Spleen (tissue), 7 donors: Measurements from ENCODE around the gene ACKR2.

ENCODE experiments used
- CTCF ChIP-seq, 11 experiments: fragments of 200-600 bp in 7 of 11; fragments of 450-650 bp in 4 of 11; sonication (generic) in 4 of 11; IDR thresholded peaks in 8 of 11; conservative IDR thresholded peaks in 3 of 11; 1 replicate in 7 of 11; 2 replicates in 4 of 11; pipeline versions ENCODE4 v1.4.0 to v1.8.0; 2016 to 2021; ENCODE audit warnings: antibody characterized with exemption in 11 of 11, inconsistent platforms in 4 of 11, mild to moderate bottlenecking in 1 of 11
- POLR2A ChIP-seq, 3 donors: fragments of 450-650 bp; IDR thresholded peaks; one replicate each; pipeline ENCODE4 v1.5.1; 2017; ENCODE audit warnings: antibody characterized with exemption in 3 of 3, mild to moderate bottlenecking in 1 of 3
- POLR2AphosphoS5 ChIP-seq, 3 donors: sonication (generic); formaldehyde crosslinking; IDR thresholded peaks; one replicate each; pipeline ENCODE4 v1.5.1; 2017; ENCODE audit warnings: antibody characterized with exemption in 3 of 3
- donor health status: DM: no; HTN: no; CAD: no; lungs with moderate emphysema.
- donor health status: DM: no; HTN: no; CAD: no.
- donor health status: DM: no; HTN: no; CAD: no.

GRCh38 chr3:42803414-42804105, 5.7 kb upstream of the ACKR2 start:
- no peak for TF ChIP-seq POLR2A (IDR thresholded peaks at IDR 0.05)
- no peak for TF ChIP-seq CTCF (IDR thresholded peaks at IDR 0.05 in 8 of 11, conservative IDR thresholded peaks at IDR 0.05 in 3 of 11)
- TF ChIP-seq POLR2AphosphoS5 (IDR thresholded peaks at IDR 0.05): no peak
